ENCODE results near the gene CAMTA1. TPM values are rescaled to one million over a fixed set of nuclear protein-coding genes. Genes with fewer than 3 reads are reported as not detected.

Gene CAMTA1
- total RNA-seq, 1 donor from 2014 or later: 127 TPM

DNA sequence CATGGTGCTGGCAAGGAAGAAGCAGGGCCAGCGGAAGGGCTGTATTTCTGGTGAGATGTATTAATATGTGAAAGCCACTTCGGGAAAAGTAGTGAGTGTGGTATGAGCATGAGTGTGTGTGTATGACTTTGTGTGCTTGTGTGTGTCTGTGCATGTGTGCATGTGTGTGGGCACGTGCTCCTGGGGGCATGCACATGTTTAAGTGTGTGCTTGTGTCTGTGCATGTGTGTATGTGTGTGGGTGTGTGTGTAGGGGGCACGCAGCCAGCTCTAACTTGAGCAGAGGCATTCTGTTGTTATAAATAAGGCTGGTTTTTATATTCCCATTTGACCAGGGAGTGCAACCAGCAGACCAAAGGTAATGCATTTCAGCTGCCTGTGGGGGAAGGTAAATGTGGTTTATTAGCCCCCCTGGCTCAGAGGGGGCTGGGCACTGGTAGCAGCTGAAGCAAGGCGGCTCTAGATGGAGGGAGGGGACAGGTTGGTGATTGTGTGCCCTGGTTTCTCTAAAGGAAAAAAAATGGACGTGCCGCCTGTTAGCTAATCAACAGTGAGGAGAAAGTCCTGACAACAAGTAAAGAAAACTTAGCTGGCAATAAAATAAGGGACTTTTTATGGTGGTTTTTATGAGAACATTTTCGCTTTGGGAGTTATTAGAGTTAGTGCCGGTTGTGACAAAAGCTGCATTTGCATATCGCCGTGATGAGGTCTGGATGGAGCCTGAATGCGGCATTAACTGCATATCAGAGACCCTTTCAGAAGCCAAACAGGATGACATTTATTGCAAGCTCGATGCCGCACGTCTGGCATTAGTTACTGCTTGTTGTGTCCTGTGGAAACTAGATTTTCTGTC lies 180.1 kb downstream of the CAMTA1 start:
- FAIRE-seq (no peak), DNase-seq (ENCODE audit: low spot score in 2 of 2) (no peak)

DNA sequence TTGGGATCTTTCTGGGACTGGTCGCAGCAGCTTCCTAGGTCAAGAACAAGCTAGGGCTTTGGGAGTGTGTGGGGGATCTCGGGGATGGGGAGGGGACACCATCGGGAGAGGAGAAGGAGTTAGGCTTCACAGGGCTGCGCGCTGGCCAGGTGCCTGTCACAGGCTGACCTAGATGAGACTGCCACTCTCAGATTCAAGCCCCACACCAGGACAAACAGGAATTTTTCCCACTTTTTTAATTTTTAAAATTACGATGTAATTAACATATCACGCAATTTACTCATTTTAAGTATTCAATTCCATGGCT lies 180.6 kb downstream of the CAMTA1 start:
- FAIRE-seq (no peak), DNase-seq (ENCODE audit: low spot score in 2 of 2) (no peak)

DNA sequence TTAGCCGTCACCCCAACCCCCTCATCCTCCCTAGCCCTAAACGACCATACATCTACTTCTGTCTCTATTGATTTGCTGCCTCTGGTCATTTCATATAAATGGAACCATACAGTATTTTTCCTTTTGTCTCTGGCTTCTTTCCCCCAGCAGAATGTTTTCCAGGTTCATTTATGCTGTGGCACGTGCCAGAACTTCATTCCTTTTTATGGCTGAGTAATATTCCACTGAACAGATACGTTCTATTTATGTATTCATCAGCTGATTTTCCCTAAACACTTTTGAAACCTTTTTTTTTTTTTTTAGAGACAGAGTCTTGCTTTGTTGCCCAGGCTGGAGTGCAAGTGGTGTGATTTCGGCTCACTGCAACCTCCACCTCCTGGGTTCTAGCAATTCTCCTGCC lies 181.1 kb downstream of the CAMTA1 start:
- FAIRE-seq: no peak
- DNase-seq (ENCODE audit: low spot score in 2 of 2): no peak

DNA sequence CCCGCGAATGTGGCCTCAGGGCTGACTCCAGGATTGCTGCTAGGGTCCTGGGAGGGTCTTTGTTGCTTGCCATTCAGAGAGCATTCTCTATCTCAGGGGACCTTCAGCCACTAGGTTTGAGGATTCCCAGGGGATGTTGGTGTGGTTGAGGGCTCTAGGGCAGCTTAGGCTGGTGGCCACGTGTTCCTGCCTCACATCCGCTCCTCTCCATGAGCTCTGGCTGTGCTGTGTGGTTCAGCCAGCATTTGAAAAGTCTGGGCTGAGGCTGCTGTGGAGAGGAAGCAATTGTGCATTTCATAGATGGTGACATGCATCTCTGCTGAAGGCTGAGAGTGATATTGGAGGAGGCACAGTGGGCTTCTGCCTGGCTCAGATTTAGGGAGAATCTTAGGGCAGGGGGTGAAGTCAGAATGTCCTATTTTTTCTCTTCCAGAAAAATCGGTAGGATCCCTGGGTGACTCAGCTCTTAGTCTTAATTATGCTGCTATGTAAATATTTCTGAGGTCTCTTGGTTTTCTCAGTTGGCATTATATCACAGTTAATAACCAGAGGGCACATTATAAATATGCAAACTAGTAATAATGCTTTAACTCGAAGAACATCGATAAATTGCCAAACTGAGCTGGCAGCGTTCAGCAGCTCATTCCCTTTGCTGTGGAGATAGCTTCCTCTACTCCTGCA lies 182.3 kb downstream of the CAMTA1 start:
- FAIRE-seq (no peak), DNase-seq (ENCODE audit: low spot score in 2 of 2) (no peak)

DNA sequence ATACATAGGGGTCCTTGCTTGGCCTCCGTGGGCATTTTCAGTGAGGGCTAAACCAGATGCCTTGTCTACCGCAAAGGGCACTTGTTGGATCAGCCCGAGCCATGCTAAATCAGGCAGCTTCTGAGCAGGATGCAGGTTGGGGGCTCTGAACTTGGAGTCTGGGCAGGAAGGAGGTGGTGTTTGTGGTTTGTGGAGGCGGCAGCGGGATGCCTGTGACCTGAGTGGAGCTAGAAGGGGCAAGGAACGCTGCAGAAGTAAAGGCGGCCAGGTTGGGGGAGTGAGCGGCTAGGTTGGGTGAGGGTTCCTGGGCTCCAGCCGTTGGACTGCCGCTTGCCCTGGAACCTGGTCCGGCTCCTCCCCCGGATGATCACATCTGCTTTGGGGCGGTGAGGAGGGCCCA lies 183.9 kb downstream of the CAMTA1 start:
- DNase-seq (ENCODE audit: low spot score in 2 of 2): no peak
- no peak for FAIRE-seq

DNA sequence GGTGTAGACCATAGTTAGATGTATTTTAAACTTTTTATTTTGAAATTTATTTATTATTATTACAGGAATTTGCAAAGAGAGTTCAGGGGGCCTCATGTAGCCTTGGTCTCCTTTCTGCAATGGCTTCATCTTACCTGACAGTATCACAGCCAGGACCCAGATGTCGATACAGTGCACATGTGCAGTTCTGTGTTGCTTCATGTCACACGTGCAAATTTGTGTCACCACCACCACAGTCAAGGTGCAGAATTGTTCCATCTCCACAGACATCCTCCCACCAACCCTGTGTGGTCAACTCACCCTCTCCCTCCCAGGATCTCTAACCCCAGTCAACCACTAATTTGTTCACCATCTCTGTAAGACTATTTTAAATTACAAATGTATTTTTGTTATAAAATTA lies 184.5 kb downstream of the CAMTA1 start:
- FAIRE-seq (no peak), DNase-seq (ENCODE audit: low spot score in 2 of 2) (no peak)

DNA sequence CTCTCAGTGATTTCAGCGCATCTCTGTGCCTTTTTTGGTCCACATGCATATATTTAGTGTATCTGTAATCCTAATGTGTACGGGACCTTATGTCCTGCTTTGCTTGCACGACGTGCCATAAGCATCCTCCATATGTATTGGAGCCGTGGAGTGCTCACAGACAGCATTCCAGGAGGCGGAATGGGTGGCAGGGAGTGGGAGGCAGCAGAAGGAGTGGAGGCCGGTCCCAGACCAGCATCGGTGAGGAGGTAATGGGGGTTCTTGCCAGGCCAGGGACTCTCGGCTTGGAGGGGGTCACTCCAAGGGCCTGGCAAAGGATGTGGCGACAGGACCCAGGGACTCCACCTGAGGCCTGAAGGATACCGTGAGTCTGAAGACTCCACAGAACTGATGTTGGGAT lies 185.0 kb downstream of the CAMTA1 start:
- FAIRE-seq (no peak), DNase-seq (ENCODE audit: low spot score in 2 of 2) (no peak)

DNA sequence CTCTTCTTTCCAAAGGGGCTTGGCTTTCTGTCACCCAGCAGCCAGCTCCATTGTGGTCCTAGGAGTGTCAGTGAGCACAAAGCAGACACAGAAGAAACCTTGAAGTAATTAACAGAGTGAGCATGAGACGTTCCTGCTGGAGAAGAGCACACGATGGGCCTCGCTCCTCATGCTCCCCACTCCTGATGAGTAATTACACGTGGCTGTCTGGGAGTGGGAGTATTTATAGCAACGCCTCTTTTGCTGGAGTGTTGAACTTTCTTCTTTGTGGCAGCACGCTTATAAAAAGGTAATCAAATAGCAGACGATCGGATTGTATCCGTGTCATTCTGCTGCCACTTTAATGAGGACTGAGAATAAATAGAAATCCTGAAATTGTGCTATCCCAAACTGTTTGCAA lies 185.8 kb downstream of the CAMTA1 start:
- FAIRE-seq: no peak
- no peak for DNase-seq (ENCODE audit: low spot score in 2 of 2)

DNA sequence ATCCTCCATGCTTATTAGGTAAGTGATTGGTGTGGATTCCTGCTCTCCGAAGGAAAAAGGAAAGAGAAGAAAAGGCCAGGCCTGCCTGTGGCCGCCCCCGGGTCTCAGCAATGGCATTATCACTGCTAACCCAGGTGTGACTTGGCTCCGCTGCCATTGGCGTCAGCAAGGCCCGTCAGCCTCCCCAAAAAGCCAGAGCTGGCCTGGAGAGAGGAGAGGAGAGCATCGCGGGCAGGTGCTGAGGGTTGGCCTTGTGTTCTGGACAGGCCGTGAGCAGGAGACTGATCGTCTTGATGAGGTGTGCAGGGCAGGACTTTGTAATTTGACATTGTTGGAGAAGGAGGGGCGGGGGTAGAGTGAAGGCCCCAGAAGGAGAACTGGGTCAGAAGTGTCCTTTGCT lies 186.4 kb downstream of the CAMTA1 start:
- FAIRE-seq (no peak), DNase-seq (ENCODE audit: low spot score in 2 of 2) (no peak)

DNA sequence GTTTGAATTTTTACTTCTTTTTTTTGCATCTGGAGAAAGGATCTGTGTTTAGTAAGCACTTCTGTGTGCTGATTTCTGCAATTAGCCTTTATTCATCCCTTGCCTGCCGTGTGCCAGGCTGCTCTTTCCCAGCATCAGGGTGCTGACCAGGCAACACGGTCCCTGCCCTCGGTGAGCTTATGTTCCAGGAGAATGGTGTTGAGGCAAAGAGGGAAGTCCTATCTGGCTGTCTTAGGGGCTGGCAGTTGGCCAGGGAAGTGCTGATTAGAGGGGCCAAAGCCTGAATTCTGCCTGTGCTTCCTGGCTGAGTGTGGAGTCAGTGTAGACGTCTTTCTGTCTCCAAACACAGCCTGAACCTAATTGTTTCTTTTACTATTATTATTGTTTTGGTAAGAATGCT lies 187.1 kb downstream of the CAMTA1 start:
- FAIRE-seq: no peak

DNA sequence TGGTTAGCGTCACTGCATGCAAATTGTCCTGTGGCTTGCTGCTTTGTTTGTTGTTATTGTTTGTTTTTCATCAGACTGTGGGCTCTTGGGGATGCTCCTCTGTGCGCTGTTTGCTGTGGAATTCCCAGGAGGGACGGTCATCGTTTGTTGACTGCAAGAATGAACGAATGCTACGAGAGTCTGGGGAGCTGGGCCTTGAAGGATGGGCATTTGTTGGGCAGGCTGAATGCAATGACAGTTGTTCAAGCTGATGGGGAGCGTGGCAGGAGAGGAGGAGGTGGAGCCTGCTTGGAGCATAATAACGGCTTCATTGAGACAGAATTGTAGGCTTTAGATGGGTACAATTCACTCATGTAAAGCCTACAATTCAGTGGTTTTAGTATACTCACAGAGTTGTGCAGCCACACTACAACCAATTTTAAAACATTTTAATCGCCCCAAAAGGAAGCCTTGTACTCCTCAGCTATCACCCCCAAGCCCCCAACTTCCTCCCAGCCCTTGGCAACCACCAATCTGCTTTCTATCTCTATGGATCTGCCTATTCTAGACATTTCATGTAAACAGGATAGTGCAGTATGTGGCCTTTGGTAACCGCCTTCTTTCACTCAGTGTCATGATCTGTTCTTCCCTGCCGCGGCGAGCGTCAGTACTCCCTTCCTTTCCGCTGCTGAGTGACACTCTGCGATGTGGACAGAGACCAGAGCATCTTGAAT lies 190.2 kb downstream of the CAMTA1 start:
- DNase-seq (ENCODE audit: low spot score in 2 of 2): no peak
- FAIRE-seq: no peak

More for the DNA sequence above, 187.1 kb downstream of the CAMTA1 start:
- no peak for DNase-seq (ENCODE audit: low spot score in 2 of 2)

DNA sequence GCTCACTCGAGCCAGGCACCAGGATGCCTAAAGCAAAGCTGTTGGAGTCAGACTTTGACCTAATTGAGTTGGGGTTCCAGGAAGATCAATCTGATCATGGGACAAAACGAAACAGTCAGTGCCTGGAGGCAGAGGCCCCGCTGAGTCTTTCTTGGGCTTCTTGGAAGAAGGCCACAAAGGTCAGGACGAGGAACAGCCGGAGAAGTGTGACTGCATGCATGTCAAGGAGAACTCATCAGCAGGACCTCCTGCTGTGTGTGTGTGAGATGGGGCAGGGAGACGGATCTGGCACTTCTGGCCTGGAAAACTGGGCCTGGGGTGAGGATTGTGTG lies 190.8 kb downstream of the CAMTA1 start:
- DNase-seq (ENCODE audit: low spot score in 2 of 2) (no peak), FAIRE-seq (no peak)

DNA sequence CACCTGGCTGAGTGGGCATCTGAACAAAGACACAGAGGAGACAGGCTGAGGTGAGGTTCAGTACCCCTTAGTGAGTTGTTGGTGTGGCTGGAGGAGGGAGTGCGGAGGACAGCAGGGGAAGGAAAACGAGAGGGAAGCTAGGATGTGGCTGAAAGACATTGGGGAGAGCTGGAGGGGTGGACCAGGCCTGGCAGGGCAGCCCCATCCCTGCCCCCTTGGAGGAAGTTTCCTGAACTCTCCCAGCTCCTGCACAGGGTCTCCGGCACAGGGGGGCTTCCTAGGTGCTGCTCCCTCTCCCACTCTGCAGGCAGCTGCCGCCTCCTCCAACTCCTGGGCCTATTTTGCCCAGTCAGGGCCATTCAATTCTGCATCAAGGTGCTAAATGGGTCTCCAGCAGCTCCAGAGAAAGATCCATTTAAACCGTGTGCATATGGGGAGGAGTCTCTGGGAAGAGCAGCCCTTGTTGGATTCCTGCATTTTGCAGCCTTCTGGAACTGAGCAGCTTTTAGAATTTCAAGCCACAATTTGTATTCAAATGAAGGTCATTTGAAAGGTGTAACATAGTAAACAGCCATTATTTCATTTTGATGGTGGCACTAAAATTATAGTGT lies 193.9 kb downstream of the CAMTA1 start:
- FAIRE-seq: no peak
- DNase-seq (ENCODE audit: low spot score in 2 of 2): no peak

DNA sequence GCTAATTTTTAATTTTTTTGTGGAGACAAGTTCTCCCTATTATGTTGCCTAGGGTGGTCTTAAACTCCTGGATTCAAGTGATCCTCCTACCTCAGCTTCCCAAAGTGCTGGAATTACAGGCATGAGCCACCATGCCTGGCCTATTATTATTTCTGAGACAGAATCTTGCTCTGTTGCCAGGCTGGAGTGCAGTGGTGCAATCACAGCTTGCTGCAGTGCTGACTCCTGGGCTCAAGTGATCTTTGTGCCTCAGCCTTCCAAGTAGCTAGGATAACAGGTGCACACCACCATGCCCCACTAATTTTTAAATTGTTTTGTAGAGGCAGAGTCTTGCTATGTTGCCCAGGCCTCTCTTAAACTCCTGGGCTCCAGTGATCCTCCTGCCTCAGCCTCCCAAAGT lies 196.3 kb downstream of the CAMTA1 start:
- FAIRE-seq (no peak), DNase-seq (ENCODE audit: low spot score in 2 of 2) (no peak)

DNA sequence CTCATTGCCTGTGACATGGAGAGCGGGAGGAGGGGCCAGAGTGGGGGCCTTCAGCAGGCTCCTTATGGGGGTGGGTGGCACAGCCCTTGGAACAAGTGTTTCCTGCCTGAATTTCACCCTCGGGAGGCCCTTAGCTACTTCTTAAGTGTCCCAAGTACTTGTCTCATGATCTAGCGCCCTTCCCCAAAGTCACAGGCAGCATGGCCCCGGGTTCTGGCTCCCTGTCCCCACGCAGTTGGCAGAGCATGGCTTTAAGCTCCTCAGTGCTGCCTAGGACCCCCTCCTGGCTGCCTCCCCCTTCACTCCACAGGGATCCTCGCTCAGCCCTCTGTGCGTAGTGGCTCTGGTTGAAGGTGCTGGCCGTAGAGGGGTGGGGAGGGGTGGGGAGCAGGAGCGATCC lies 197.2 kb downstream of the CAMTA1 start:
- DNase-seq (ENCODE audit: low spot score in 2 of 2) (no peak), FAIRE-seq (no peak)

DNA sequence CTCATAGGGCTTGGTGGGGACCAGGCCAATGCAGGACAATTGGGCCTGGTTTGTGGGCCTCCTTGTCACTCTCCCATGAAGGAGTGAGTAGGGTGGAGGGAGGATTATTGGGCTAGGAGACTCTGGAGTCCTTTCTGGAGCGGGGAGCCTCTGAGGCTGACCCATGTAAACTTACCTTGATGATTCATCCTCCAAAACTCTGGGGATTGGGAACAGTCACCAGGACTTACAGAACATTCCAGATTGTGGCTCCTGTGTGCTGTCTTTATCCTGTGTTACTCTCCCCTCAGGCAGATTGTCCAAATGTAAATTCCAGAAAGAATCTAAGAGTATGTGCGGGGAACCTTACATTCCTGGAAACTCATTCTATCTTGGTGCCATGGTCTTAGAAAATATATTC lies 197.6 kb downstream of the CAMTA1 start:
- DNase-seq (ENCODE audit: low spot score in 2 of 2): no peak
- no peak for FAIRE-seq

DNA sequence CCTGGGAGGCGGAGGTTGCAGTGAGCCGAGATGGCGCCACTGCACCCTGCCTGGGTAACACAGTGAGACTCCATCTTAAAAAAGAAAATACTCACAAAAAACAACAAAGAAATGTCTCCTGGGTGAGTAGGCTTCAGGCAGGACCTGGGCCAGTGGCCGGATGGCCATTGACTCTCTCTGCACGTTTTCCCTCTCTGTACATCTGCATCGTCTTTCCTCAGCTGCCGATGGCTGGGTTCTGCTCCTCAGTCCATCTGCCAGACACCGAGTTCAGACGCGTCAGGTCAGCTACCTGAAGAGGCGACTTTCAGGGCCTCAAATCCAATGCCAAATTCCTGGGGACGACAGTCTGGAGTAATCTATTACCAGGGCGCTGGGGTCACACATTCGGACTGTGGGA lies 199.3 kb downstream of the CAMTA1 start:
- FAIRE-seq (no peak), DNase-seq (ENCODE audit: low spot score in 2 of 2) (no peak)

DNA sequence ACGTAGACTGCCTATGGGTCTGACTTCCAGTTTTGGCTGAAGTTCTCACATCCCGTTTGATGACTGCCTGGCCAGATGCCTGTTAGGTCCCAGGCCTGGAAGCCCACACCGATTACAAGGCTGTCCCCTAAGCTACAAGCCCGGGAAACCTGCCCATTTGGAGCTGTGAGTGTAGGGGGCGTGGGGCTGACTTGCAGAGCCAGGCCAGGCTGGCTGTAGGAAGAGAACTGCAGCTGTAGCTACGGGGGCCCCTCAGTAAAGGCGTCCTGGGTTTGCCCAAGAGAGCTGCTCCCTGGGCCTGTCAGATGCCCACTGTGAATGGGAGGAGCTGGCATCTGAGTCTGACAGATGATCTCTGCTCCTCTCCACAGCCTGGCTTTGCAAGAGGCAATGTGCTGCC lies 199.7 kb downstream of the CAMTA1 start:
- DNase-seq (ENCODE audit: low spot score in 2 of 2) (no peak), FAIRE-seq (no peak)

DNA sequence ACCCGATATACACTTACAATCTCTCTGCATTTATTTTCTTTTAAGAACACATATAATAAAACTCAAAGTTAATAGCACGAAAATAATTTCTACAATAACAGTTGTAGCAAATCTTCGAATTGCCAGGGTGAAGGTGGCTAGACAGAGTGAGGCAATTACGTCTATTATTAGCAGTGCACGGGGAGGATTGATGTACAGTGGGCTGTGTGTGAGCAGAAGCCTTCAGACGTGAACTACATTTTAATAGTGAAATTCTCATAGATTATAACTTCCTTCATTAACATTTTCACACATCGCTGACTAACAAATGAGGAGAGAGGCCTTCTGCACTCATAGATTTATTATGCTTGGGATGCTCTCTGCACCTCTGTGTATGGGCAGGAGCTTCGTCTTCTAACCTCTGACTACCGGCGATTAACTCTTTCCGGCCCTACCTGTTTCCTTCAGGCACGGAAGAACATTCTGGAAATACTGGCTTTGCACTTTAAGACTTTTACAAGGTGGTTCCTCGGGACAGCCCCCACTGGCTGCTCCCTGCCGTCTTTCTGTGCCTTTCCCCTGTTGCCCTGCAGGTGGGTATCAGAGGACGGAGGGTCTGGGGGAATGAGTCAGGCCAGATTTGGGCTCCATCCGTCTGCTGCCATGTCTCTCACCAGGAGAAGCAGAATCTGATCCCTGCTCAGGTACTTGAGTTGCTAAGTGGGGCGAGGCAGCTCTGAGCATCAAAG lies 200.5 kb downstream of the CAMTA1 start:
- FAIRE-seq (no peak), DNase-seq (ENCODE audit: low spot score in 2 of 2) (no peak)

DNA sequence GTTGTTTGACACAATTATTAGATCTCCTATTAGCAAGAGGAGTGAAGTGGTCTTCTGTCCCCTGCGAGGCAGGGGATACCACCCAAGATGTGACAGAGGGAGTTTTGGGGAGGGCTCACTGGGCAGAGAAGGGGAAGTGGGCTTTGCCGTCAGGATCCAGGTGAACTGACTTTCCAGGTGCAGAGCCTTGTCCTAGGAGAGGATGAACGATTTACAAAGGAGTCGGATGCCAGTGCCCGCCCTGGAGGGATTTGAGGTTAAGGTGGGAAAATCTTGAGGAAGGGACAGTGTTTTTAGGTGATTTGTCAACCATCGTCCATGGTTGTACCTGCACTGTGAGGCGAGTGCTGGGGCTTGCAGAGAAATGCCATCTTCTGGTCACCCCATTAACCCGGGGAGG lies 201.0 kb downstream of the CAMTA1 start:
- DNase-seq (ENCODE audit: low spot score in 2 of 2) (no peak), FAIRE-seq (no peak)

DNA sequence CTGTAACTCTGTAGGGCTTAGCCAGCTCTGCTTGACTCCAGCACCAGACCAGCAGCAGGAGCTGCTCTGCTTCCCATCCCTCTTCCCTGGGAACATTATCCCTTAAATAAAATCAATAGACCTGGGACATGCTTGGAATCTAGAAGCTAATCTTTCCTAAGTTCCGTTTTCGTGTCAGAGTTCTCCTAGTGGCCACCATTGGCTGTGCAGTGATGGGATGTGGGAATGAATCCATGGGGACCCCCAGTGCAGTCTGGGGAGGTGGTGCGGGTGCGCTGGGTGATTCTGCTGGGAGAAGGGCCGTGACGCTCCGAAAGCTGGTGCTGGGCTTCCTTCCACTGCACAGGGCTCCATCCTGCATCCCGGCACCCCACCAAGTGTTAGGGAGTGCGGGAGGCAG lies 202.7 kb downstream of the CAMTA1 start:
- DNase-seq (ENCODE audit: low spot score in 2 of 2) (no peak), FAIRE-seq (no peak)
